ENCODE results near the gene NDOR1.

NDOR1 gene

DNA sequence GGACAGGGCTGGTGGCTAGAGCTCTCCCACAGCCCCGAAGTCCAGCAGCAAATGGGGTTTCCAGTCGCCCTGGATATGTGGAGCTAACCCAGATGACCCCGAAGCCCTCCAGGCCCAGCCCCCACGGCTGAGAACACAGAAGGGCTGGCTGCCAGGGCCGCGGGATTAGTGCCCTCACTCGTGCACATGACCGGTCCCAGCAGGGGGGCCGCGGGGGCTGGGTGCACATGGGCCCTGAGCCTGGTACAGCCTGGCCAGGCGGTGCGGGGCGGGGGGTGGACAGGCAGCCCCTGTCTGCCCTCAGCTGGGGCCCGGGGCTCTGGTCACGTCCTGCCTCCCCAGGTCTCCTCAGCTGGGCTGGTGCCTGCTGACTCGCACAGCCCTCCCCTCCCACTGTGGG, 11.1 kb upstream of the NDOR1 start:
- Histone ChIP-seq H2BK15ac (ENCODE audit: low read length) (no peak overlapping the region), H3K4me1 (ENCODE audit: control insufficient read depth in 2 of 2, insufficient read depth in 1 of 2, low read depth in 1 of 2, low read length in 2 of 2) (peaks cover 14 to 23% of the 10 kb centered on the region in 2 donors), H3K4me2 (ENCODE audit: insufficient read depth, low read length, poor library complexity, severe bottlenecking) (no peak overlapping the region), H2BK120ac (ENCODE audit: low read depth, low read length) (peak overlapping the region; percentile 87), H3K9me3 (replicated peaks in 1 of 2; ENCODE audit: control insufficient read depth in 2 of 2, insufficient read depth in 1 of 2, low read depth in 1 of 2, low read length in 2 of 2) (peaks cover 0 to 1% of the 10 kb centered on the region in 2 donors), H2BK12ac (ENCODE audit: low read length) (no peak overlapping the region), H3K9ac (ENCODE audit: low read depth, low read length, poor library complexity) (peak overlapping the region; percentile 44), H3K4ac (ENCODE audit: low read length) (no peak overlapping the region), H3K27ac (replicated peaks; ENCODE audit: low read length) (no peak overlapping the region), H3K36me3 (replicated peaks in 1 of 2; ENCODE audit: control insufficient read depth in 2 of 2, insufficient read depth in 2 of 2, low read length in 2 of 2) (peaks cover 7 to 28% of the 10 kb centered on the region in 2 donors), H3K18ac (ENCODE audit: low read length) (no peak overlapping the region), H3K79me1 (ENCODE audit: low read depth, low read length) (peaks cover 31% of the 10 kb centered on the region), H3K23ac (ENCODE audit: low read depth, low read length, poor library complexity) (peak overlapping the region; percentile 43), H4K91ac (ENCODE audit: low read depth, low read length, poor library complexity) (no peak overlapping the region), H2BK5ac (ENCODE audit: low read length) (peak overlapping the region; percentile 39), H3K27me3 (ENCODE audit: control insufficient read depth in 3 of 3, insufficient read depth in 3 of 3, low read depth in 1 of 3, low read length in 3 of 3) (no peaks in the 10 kb centered on the region), H2AK5ac (ENCODE audit: low read depth, low read length) (peak overlapping the region; percentile 26), H3K4me3 (ENCODE audit: low read length in 2 of 2) (no peak overlapping the region), H3K14ac (ENCODE audit: low read length) (peak overlapping the region; percentile 8), H4K8ac (ENCODE audit: low read depth, low read length) (no peak overlapping the region), H2AFZ (ENCODE audit: low read length) (no peak overlapping the region)
- DNase-seq (ENCODE audit: low spot score): no peak
- WGBS, 2 donors (ENCODE audit: extremely low coverage in 2 of 2, insufficient read length in 2 of 2, insufficient replicate concordance in 1 of 2): no CpG with 5 or more reads among the region's 16 CpGs

DNA sequence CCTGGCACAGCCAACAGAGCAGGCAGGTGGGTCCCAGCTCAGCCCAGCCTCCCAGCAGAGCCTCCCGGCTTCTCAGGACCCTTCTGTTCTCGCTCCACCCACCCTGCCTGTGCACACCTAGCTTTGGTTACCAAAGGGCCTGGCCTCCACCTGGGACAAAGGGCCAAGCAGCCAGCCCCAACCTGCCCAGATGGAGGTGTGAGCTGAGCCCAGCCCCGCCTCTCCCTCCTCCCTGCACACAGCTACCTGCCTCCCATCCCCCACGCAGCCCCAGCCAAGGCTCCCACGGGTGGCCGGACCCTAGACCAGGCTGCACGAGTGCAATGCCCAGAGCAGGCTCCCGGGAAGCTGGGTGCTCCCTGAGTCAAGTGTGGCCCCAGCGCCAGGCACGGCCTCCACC, 10.6 kb upstream of the NDOR1 start:
- no peak overlapping the region for H4K91ac ChIP-seq (ENCODE audit: low read depth, low read length, poor library complexity)
- no peak for DNase-seq (ENCODE audit: low spot score)
- H4K8ac ChIP-seq (ENCODE audit: low read depth, low read length): no peak overlapping the region
- no peak overlapping the region for H3K4ac ChIP-seq (ENCODE audit: low read length)
- H3K27ac ChIP-seq (replicated peaks; ENCODE audit: low read length): no peak overlapping the region
- peaks cover 15 to 21% of the 10 kb centered on the region in 2 donors for H3K4me1 ChIP-seq (ENCODE audit: control insufficient read depth in 2 of 2, insufficient read depth in 1 of 2, low read depth in 1 of 2, low read length in 2 of 2)
- H2BK15ac ChIP-seq (ENCODE audit: low read length): no peak overlapping the region
- H3K27me3 ChIP-seq (ENCODE audit: control insufficient read depth in 3 of 3, insufficient read depth in 3 of 3, low read depth in 1 of 3, low read length in 3 of 3): no peaks in the 10 kb centered on the region
- H2BK120ac ChIP-seq (ENCODE audit: low read depth, low read length): peak overlapping the region; percentile 87
- no peak overlapping the region for H2AFZ ChIP-seq (ENCODE audit: low read length)
- H3K18ac ChIP-seq (ENCODE audit: low read length): no peak overlapping the region
- H2BK5ac ChIP-seq (ENCODE audit: low read length): no peak overlapping the region
- peaks cover 7 to 25% of the 10 kb centered on the region in 2 donors for H3K36me3 ChIP-seq (replicated peaks in 1 of 2; ENCODE audit: control insufficient read depth in 2 of 2, insufficient read depth in 2 of 2, low read length in 2 of 2)
- no peak overlapping the region for H3K4me3 ChIP-seq (ENCODE audit: low read length in 2 of 2)
- H3K9me3 ChIP-seq (replicated peaks in 1 of 2; ENCODE audit: control insufficient read depth in 2 of 2, insufficient read depth in 1 of 2, low read depth in 1 of 2, low read length in 2 of 2): peaks cover 0 to 1% of the 10 kb centered on the region in 2 donors
- no CpG with 5 or more reads among the region's 10 CpGs for WGBS, 2 donors (ENCODE audit: extremely low coverage in 2 of 2, insufficient read length in 2 of 2, insufficient replicate concordance in 1 of 2)
- H2AK5ac ChIP-seq (ENCODE audit: low read depth, low read length): peak overlapping the region; percentile 21
- peak overlapping the region; percentile 44 for H3K9ac ChIP-seq (ENCODE audit: low read depth, low read length, poor library complexity)
- no peak overlapping the region for H3K4me2 ChIP-seq (ENCODE audit: insufficient read depth, low read length, poor library complexity, severe bottlenecking)
- peaks cover 31% of the 10 kb centered on the region for H3K79me1 ChIP-seq (ENCODE audit: low read depth, low read length)
- H2BK12ac ChIP-seq (ENCODE audit: low read length): no peak overlapping the region
- H3K14ac ChIP-seq (ENCODE audit: low read length): no peak overlapping the region
- H3K23ac ChIP-seq (ENCODE audit: low read depth, low read length, poor library complexity): peak overlapping the region; percentile 65

- no CpG with 5 or more reads among the region's 21 CpGs for WGBS, 2 donors (ENCODE audit: extremely low coverage in 2 of 2, insufficient read length in 2 of 2, insufficient replicate concordance in 1 of 2)
- H3K27ac ChIP-seq (replicated peaks; ENCODE audit: low read length): no peak overlapping the region
Observed at GRCh38 chr9:137195525-137196220, 9.8 kb upstream of the NDOR1 start.

DNA sequence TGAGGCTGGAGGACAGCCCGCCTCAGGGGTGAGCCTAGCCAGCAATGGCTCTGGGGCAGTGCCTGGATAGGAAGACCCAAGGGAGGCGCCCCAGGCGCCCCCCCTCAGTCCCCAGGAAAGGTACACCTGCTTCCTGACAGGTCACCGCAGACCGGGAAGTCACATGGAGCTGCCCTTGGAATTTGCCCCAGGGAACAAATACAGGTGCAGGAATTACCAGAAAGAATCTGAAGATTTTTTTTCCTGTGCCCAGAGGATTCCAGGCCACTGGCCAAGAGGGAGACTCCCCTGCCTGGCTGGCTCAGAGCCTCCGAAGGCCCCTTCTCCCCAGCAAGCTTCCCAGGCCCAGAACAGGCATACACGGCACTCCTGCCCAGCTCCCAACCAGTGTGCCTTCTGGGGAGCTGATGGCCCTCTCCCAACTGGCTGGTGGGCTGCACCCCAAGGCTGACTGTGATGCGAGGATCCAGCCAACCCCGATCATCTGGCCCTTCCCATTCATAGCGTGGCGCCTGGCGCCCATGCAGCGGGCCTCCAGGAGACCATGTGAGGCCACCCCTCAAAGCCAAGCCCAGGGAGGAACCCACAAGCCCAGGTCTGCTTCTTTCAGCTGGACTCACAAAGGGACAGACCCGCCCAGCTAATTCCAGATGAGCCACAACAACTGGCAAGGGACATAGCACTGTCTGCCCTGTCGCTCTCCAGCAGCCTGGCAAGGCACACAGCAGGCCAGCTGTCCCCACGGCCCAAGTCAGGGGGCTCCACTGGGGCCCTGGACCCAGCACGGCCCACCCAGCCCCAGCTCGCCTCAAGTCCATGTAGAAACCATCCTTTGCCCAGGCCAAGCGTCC, 7.2 kb upstream of the NDOR1 start:
- Histone ChIP-seq H2AFZ (ENCODE audit: low read length) (no peak overlapping the region), H3K27me3 (ENCODE audit: control insufficient read depth in 3 of 3, insufficient read depth in 3 of 3, low read depth in 1 of 3, low read length in 3 of 3) (no peaks in the 10 kb centered on the region), H2BK120ac (ENCODE audit: low read depth, low read length) (no peak overlapping the region), H3K79me1 (ENCODE audit: low read depth, low read length) (peaks cover 26% of the 10 kb centered on the region), H3K23ac (ENCODE audit: low read depth, low read length, poor library complexity) (peak overlapping the region; percentile 8), H3K27ac (replicated peaks; ENCODE audit: low read length) (no peak overlapping the region), H3K18ac (ENCODE audit: low read length) (no peak overlapping the region), H3K36me3 (replicated peaks in 1 of 2; ENCODE audit: control insufficient read depth in 2 of 2, insufficient read depth in 2 of 2, low read length in 2 of 2) (peaks cover 0 to 3% of the 10 kb centered on the region in 2 donors), H3K9ac (ENCODE audit: low read depth, low read length, poor library complexity) (peak overlapping the region; percentile 60), H3K4me2 (ENCODE audit: insufficient read depth, low read length, poor library complexity, severe bottlenecking) (no peak overlapping the region), H2BK15ac (ENCODE audit: low read length) (no peak overlapping the region), H4K8ac (ENCODE audit: low read depth, low read length) (no peak overlapping the region), H3K4me3 (ENCODE audit: low read length in 2 of 2) (peak overlapping the region in 1 of 2 donors; percentile 9), H2BK12ac (ENCODE audit: low read length) (peak overlapping the region; percentile 41), H3K4me1 (ENCODE audit: control insufficient read depth in 2 of 2, insufficient read depth in 1 of 2, low read depth in 1 of 2, low read length in 2 of 2) (peaks cover 21 to 28% of the 10 kb centered on the region in 2 donors), H3K4ac (ENCODE audit: low read length) (no peak overlapping the region), H2BK5ac (ENCODE audit: low read length) (peak overlapping the region; percentile 71), H4K91ac (ENCODE audit: low read depth, low read length, poor library complexity) (no peak overlapping the region), H3K9me3 (replicated peaks in 1 of 2; ENCODE audit: control insufficient read depth in 2 of 2, insufficient read depth in 1 of 2, low read depth in 1 of 2, low read length in 2 of 2) (no peaks in the 10 kb centered on the region), H3K14ac (ENCODE audit: low read length) (no peak overlapping the region), H2AK5ac (ENCODE audit: low read depth, low read length) (peak overlapping the region; percentile 37)
- no peak for DNase-seq (ENCODE audit: low spot score)
- no CpG with 5 or more reads among the region's 19 CpGs for WGBS, 2 donors (ENCODE audit: extremely low coverage in 2 of 2, insufficient read length in 2 of 2, insufficient replicate concordance in 1 of 2)

More at GRCh38 chr9:137195525-137196220, 9.8 kb upstream of the NDOR1 start:
- Histone ChIP-seq H2BK5ac (ENCODE audit: low read length) (peak overlapping the region; percentile 48), H3K79me1 (ENCODE audit: low read depth, low read length) (peaks cover 31% of the 10 kb centered on the region), H3K36me3 (replicated peaks in 1 of 2; ENCODE audit: control insufficient read depth in 2 of 2, insufficient read depth in 2 of 2, low read length in 2 of 2) (peaks cover 2 to 18% of the 10 kb centered on the region in 2 donors), H2BK12ac (ENCODE audit: low read length) (no peak overlapping the region), H2BK15ac (ENCODE audit: low read length) (peak overlapping the region; percentile 21), H3K14ac (ENCODE audit: low read length) (no peak overlapping the region), H3K9ac (ENCODE audit: low read depth, low read length, poor library complexity) (no peak overlapping the region), H4K91ac (ENCODE audit: low read depth, low read length, poor library complexity) (no peak overlapping the region), H2AK5ac (ENCODE audit: low read depth, low read length) (no peak overlapping the region), H3K9me3 (replicated peaks in 1 of 2; ENCODE audit: control insufficient read depth in 2 of 2, insufficient read depth in 1 of 2, low read depth in 1 of 2, low read length in 2 of 2) (peaks cover 0 to 1% of the 10 kb centered on the region in 2 donors), H2AFZ (ENCODE audit: low read length) (no peak overlapping the region), H4K8ac (ENCODE audit: low read depth, low read length) (peak overlapping the region; percentile 17), H3K4ac (ENCODE audit: low read length) (no peak overlapping the region), H3K23ac (ENCODE audit: low read depth, low read length, poor library complexity) (peak overlapping the region; percentile 73), H3K27me3 (ENCODE audit: control insufficient read depth in 3 of 3, insufficient read depth in 3 of 3, low read depth in 1 of 3, low read length in 3 of 3) (no peaks in the 10 kb centered on the region), H3K4me3 (ENCODE audit: low read length in 2 of 2) (no peak overlapping the region), H3K4me2 (ENCODE audit: insufficient read depth, low read length, poor library complexity, severe bottlenecking) (no peak overlapping the region), H3K4me1 (ENCODE audit: control insufficient read depth in 2 of 2, insufficient read depth in 1 of 2, low read depth in 1 of 2, low read length in 2 of 2) (peaks cover 15 to 19% of the 10 kb centered on the region in 2 donors), H3K18ac (ENCODE audit: low read length) (no peak overlapping the region), H2BK120ac (ENCODE audit: low read depth, low read length) (no peak overlapping the region)
- no peak for DNase-seq (ENCODE audit: low spot score)

All from neuronal stem cell (in vitro differentiated cells).